OCI-LY7 (cell line): ENCODE measurements around the gene YTHDF1.

Experiments used
- EZH2phosphoT487 ChIP-seq: fragments of 200-600 bp; sonication (generic); IDR thresholded peaks from 2 replicates; pipeline ENCODE4 v1.6.1; 2018; ENCODE audit warnings: low read depth, borderline replicate concordance, mild to moderate bottlenecking, mixed run types, antibody characterized with exemption, low read length, moderate library complexity, mixed read lengths
- TF ChIP-seq, protein P1 (sequence below): fragments of 200-600 bp; sonication (generic); conservative IDR thresholded peaks from 2 replicates; pipeline ENCODE4 v1.5.1; 2014; ENCODE audit warnings: mild to moderate bottlenecking, antibody characterized with exemption, low read length, moderate library complexity, mixed read lengths

DNA sequence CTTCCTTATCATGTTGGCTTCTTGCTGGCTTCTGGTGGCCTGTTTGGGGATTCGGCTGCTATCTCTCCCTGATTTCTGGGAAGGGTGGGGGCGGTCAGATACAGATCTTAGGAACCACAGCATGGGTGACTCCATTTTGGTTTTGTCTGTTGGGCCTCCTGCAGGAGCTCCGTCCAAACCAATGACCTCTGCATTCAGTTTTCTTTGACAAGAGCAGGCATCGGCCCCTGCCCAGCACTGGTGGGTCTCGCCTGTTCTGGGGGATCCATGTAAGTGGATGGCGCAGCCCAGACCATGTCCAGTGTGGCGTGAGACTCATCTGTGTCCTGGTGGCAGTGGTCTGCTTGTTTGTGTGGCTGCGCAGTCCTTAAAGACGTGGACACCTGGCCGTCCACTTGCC, 48.1 kb upstream of the YTHDF1 start:
- TF ChIP-seq, protein P1, sequence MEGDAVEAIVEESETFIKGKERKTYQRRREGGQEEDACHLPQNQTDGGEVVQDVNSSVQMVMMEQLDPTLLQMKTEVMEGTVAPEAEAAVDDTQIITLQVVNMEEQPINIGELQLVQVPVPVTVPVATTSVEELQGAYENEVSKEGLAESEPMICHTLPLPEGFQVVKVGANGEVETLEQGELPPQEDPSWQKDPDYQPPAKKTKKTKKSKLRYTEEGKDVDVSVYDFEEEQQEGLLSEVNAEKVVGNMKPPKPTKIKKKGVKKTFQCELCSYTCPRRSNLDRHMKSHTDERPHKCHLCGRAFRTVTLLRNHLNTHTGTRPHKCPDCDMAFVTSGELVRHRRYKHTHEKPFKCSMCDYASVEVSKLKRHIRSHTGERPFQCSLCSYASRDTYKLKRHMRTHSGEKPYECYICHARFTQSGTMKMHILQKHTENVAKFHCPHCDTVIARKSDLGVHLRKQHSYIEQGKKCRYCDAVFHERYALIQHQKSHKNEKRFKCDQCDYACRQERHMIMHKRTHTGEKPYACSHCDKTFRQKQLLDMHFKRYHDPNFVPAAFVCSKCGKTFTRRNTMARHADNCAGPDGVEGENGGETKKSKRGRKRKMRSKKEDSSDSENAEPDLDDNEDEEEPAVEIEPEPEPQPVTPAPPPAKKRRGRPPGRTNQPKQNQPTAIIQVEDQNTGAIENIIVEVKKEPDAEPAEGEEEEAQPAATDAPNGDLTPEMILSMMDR, result no peak
- no peak for TF ChIP-seq EZH2phosphoT487
